OCI-LY7 (cell line): Measurements from ENCODE around the gene BTBD17.

Experiments used
- CTCF ChIP-seq: fragments of 200-600 bp; sonication (generic); conservative IDR thresholded peaks from 2 replicates; pipeline ENCODE4 v1.5.1; 2014; ENCODE audit warnings: mild to moderate bottlenecking, antibody characterized with exemption, low read length, moderate library complexity, mixed read lengths
- EZH2phosphoT487 ChIP-seq: fragments of 200-600 bp; sonication (generic); IDR thresholded peaks from 2 replicates; pipeline ENCODE4 v1.6.1; 2018; ENCODE audit warnings: low read depth, borderline replicate concordance, mild to moderate bottlenecking, mixed run types, antibody characterized with exemption, low read length, moderate library complexity, mixed read lengths

DNA sequence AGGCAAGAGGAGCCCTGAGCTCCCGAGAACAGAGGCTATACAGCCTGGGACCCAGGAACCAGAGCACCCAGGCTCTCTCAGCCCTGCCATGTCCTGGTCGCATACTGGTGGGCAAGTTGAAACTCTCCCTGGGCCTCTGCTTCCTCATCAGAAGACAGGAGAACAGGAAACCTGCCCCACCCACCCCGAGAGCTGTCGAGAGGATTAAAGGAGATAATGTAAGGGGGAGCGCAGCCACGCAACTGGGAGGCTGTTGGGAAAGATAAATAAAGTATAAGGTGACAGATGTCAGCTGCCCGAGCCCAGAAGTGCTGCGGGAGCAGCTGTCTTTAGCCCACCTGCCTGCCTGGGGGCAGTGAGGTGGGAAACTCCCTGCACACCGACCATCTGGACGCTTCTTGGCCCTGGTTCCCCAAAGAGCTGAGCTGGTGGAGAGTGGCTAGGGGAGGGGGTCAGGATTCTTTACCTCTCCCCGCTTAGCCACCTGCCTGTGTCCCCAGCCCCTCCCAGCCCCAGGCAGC is 28.8 kb downstream of the BTBD17 start:
- TF ChIP-seq CTCF (no peak), EZH2phosphoT487 (no peak)
